Activated CD8-positive, alpha-beta memory T cell treated with anti-CD3 and anti-CD28 coated beads for 48 hours (primary cell): ENCODE data around the gene PLCB3.

Experiments used
- DNase-seq, 3 experiments: peaks; one replicate each; pipeline ENCODE4 v3.0.0-alpha.2; 2020; ENCODE audit warnings: low read depth in 2 of 3, low spot score in 2 of 3

The PLCB3 gene

GRCh38 chr11:64317961-64318765 is 66.8 kb downstream of the PLCB3 start, which contains the start of gene PRDX5:
Gene PRDX5 (plus strand): TSS chr11:64318121. CDS start chr11:64318216, 95 bp downstream.
- peak; percentile 79 to 95 (median 89) for DNase-seq
